Activated naive CD4-positive, alpha-beta T cell (primary cell): ENCODE results near the gene MATK.

Experiments
- DNase-seq, 4 experiments: peaks; one replicate each; lab custom pipeline; 2025; lab: John Stamatoyannopoulos, UW

The MATK gene

GRCh38 chr19:3788996-3789778, 3.0 kb upstream of the MATK start:
- DNase-seq: no peak

GRCh38 chr19:3785451-3785937, 687 bp downstream of the MATK start:
- no peak for DNase-seq

- no peak for DNase-seq
Observed at GRCh38 chr19:3784607-3785450, 1.4 kb downstream of the MATK start.

- DNase-seq: peak in 1 of 4 experiments; percentile 13
Observed at GRCh38 chr19:3783660-3784584, 2.3 kb downstream of the MATK start.

GRCh38 chr19:3782903-3783302, 3.3 kb downstream of the MATK start:
- no peak for DNase-seq

GRCh38 chr19:3782330-3782729, 3.9 kb downstream of the MATK start:
- no peak for DNase-seq

GRCh38 chr19:3781603-3782002, 4.6 kb downstream of the MATK start:
- no peak for DNase-seq

GRCh38 chr19:3780786-3781304, 5.3 kb downstream of the MATK start:
- no peak for DNase-seq

GRCh38 chr19:3778899-3779723, 7.1 kb downstream of the MATK start:
- DNase-seq: no peak

GRCh38 chr19:3778104-3778867, 7.9 kb downstream of the MATK start:
- no peak for DNase-seq

GRCh38 chr19:3776479-3777040, 9.6 kb downstream of the MATK start:
- DNase-seq: no peak

GRCh38 chr19:3775831-3776230, 10.3 kb downstream of the MATK start:
- no peak for DNase-seq

GRCh38 chr19:3775374-3775711, 10.8 kb downstream of the MATK start:
- DNase-seq: no peak

GRCh38 chr19:3774621-3775373, 11.4 kb downstream of the MATK start:
- DNase-seq: no peak

- DNase-seq: no peak
Observed at GRCh38 chr19:3773814-3774515, 12.2 kb downstream of the MATK start.

GRCh38 chr19:3771906-3772455, 14.2 kb downstream of the MATK start, which contains the start of gene RAX2:
TSS of gene RAX2 (minus strand) at chr19:3772228. CDS start at chr19:3771742, 486 bp downstream.
- no peak for DNase-seq

- DNase-seq: no peak
Observed at GRCh38 chr19:3771000-3771905, 14.9 kb downstream of the MATK start.
